Cardiac fibroblast (primary cell): ENCODE results near the gene MED13L.

Source experiments
- DNase-seq, 2 donors: peaks; one replicate each; pipeline versions ENCODE4 v3.0.0 to v3.0.0-alpha.2; 2010; ENCODE audit warnings: low read depth in 2 of 2
- H3K4me3 ChIP-seq, 2 donors: replicated peaks in 1 of 2; 1 replicate in 1 of 2; 2 replicates in 1 of 2; pipeline ENCODE4 v1.5.1; 2011; ENCODE audit warnings: low read depth in 2 of 2, low read length in 2 of 2, mild to moderate bottlenecking in 2 of 2, moderate library complexity in 1 of 2
- CTCF ChIP-seq: IDR thresholded peaks from one replicate; pipeline ENCODE4 v1.5.1; 2011; ENCODE audit warnings: low read depth, mild to moderate bottlenecking, low read length, inconsistent platforms

MED13L gene

GRCh38 chr12:116090516-116090915 lies 187.0 kb downstream of the MED13L start:
- no peak overlapping the region for H3K4me3 ChIP-seq
- DNase-seq, result no peak
- no peak for TF ChIP-seq CTCF

- TF ChIP-seq CTCF, result no peak
- no peak for DNase-seq
These were observed 188.4 kb downstream of the MED13L start for GRCh38 chr12:116089080-116089479.

GRCh38 chr12:116087962-116088361 lies 189.5 kb downstream of the MED13L start:
- TF ChIP-seq CTCF, result no peak
- H3K4me3 ChIP-seq, result no peak overlapping the region
- no peak for DNase-seq

More at GRCh38 chr12:116089080-116089479, 188.4 kb downstream of the MED13L start:
- H3K4me3 ChIP-seq, result no peak overlapping the region

- TF ChIP-seq CTCF, result no peak
- DNase-seq, result no peak
- H3K4me3 ChIP-seq, result no peak overlapping the region
These were observed 190.1 kb downstream of the MED13L start for GRCh38 chr12:116087399-116087798.

GRCh38 chr12:116080415-116080814 lies 197.1 kb downstream of the MED13L start:
- TF ChIP-seq CTCF, result no peak
- no peak overlapping the region for H3K4me3 ChIP-seq
- no peak for DNase-seq

- DNase-seq, result no peak
- no peak overlapping the region for H3K4me3 ChIP-seq
- TF ChIP-seq CTCF, result no peak
These were observed 199.1 kb downstream of the MED13L start for GRCh38 chr12:116078396-116078795.

- DNase-seq, result no peak
- H3K4me3 ChIP-seq, result no peak overlapping the region
- no peak for TF ChIP-seq CTCF
These were observed 200.1 kb downstream of the MED13L start for GRCh38 chr12:116077431-116077830.
